Liver (tissue), 9 donors: ENCODE results near the gene FCN3. TPM values are rescaled to one million over a fixed set of nuclear protein-coding genes. Genes with fewer than 3 reads are reported as not detected.

Experiments used
- DNase-seq: peaks from one replicate; pipeline ENCODE4 v3.0.0-alpha.2; 2017; ENCODE audit warnings: low spot score
- H3K27ac ChIP-seq, 2 donors: one replicate each; pipeline ENCODE4 v1.7.0; 2013; ENCODE audit warnings: inconsistent platforms in 2 of 2, low read length in 2 of 2, control low read depth in 1 of 2, low read depth in 1 of 2, mild to moderate bottlenecking in 1 of 2
- H3K27me3 ChIP-seq, 4 donors: one replicate each; pipeline versions ENCODE4 v1.6.1 to v1.7.0; 2013; ENCODE audit warnings: low read length in 3 of 4, inconsistent platforms in 1 of 4, mild to moderate bottlenecking in 1 of 4, moderate library complexity in 1 of 4; ENCODE audit not compliant: control insufficient read depth in 4 of 4, insufficient read depth in 4 of 4
- H3K36me3 ChIP-seq, 4 donors: one replicate each; pipeline versions ENCODE4 v1.6.1 to v1.7.0; 2013; ENCODE audit warnings: low read length in 3 of 4, mild to moderate bottlenecking in 3 of 4, low read depth in 1 of 4, moderate library complexity in 1 of 4; ENCODE audit not compliant: control insufficient read depth in 4 of 4, insufficient read depth in 3 of 4
- H3K4me1 ChIP-seq, 4 donors: one replicate each; pipeline versions ENCODE4 v1.6.1 to v1.7.0; 2013; ENCODE audit warnings: low read length in 3 of 4, mild to moderate bottlenecking in 3 of 4, moderate library complexity in 1 of 4; ENCODE audit not compliant: control insufficient read depth in 4 of 4, insufficient read depth in 4 of 4
- H3K4me3 ChIP-seq, 3 donors: one replicate each; pipeline versions ENCODE4 v1.6.1 to v1.7.0; 2013; ENCODE audit warnings: low read length in 3 of 3, control low read depth in 1 of 3, low read depth in 1 of 3, mild to moderate bottlenecking in 1 of 3
- H3K9ac ChIP-seq, 2 donors: one replicate each; pipeline ENCODE4 v1.7.0; 2013; ENCODE audit warnings: low read length in 2 of 2, mild to moderate bottlenecking in 2 of 2, moderate library complexity in 2 of 2, control low read depth in 1 of 2, low read depth in 1 of 2
- H3K9me3 ChIP-seq, 4 donors: one replicate each; pipeline versions ENCODE4 v1.6.1 to v1.7.0; 2013; ENCODE audit warnings: low read length in 3 of 4; ENCODE audit not compliant: control insufficient read depth in 4 of 4
- ATF3 ChIP-seq: IDR thresholded peaks from 2 replicates; pipeline ENCODE4 v1.6.1; 2016; ENCODE audit warnings: antibody characterized with exemption
- EGR1 ChIP-seq, 2 donors: IDR thresholded peaks; 2 replicates each; pipeline ENCODE4 v1.6.1; 2016 to 2018; ENCODE audit warnings: antibody characterized with exemption in 2 of 2, low read depth in 2 of 2
- FOXA1 ChIP-seq: IDR thresholded peaks from 2 replicates; pipeline ENCODE4 v1.6.1; 2016; ENCODE audit warnings: antibody characterized with exemption
- FOXA2 ChIP-seq: IDR thresholded peaks from 2 replicates; pipeline ENCODE4 v1.6.1; 2016; ENCODE audit warnings: antibody characterized with exemption
- HNF4G ChIP-seq: IDR thresholded peaks from 2 replicates; pipeline ENCODE4 v1.6.1; 2016; ENCODE audit warnings: antibody characterized with exemption
- MAX ChIP-seq: IDR thresholded peaks from 2 replicates; pipeline ENCODE4 v1.6.1; 2016; ENCODE audit warnings: antibody characterized with exemption
- REST ChIP-seq: IDR thresholded peaks from 2 replicates; pipeline ENCODE4 v1.6.1; 2016; ENCODE audit warnings: antibody characterized with exemption, mild to moderate bottlenecking
- YY1 ChIP-seq: IDR thresholded peaks from 2 replicates; pipeline ENCODE4 v1.6.1; 2016; ENCODE audit warnings: antibody characterized with exemption, mild to moderate bottlenecking
- WGBS: extraction: QIAGEN DNeasy Blood & Tissue Kit; methylation state at CpG from one replicate; pipeline ENCODE4 v1.1.7; 2013; 5-methylcytosine and 5-hydroxymethylcytosine counted together
- polyA plus RNA-seq, 2 donors: library from polyadenylated mRNA; stranded (reverse) in 1 of 2; unstranded in 1 of 2; fragments of 200-250 nt in 1 of 2; fragments of >200 nt in 1 of 2; fragmentation: Nextera tagmentation in 1 of 2; extraction: Ambion mirVana in 1 of 2; gene quantifications; one replicate each; pipeline versions ENCODE4 v1.2.1 to v1.2.3, GENCODE V29; 2013 to 2015
- total RNA-seq, 2 donors: library from RNA; depleted of rRNA; stranded (reverse); fragments of >200 nt; gene quantifications; one replicate each; pipeline ENCODE4 v1.2.3, GENCODE V29; 2014
- TF ChIP-seq, protein P1 (sequence below): fragments of 150-350 bp; IDR thresholded peaks from 2 replicates; pipeline ENCODE4 v1.5.1; 2017; ENCODE audit warnings: improper control_type of control experiment, low read depth, low read length; ENCODE audit not compliant: missing input control
- donor health status: healthy.
- donor health status: healthy.
- donor health status: healthy.
- donor health status: healthy.
- donor health status: healthy.

FCN3 gene
- total and polyA plus RNA-seq, 4 donors, result 87.3 to 310 (median 137) TPM

DNA sequence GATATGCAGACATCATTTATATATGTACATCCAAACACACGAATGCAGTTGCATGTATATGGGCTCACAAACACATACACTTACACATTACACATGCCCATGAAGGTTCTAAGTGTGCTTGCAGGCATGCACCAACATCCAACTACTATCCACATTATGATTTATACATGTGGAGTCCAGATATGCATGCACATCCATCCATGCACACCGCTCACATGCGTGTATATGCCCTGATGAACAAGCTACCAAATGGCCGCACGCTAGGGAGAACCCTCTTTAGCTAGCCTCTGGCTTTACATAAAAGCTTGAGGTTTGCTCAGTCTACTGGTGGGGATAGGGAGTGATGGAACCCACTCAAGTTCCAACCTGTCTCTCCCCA lies 26.3 kb upstream of the FCN3 start:
- Histone ChIP-seq H3K27me3 (no peaks in the 10 kb centered on the region), H3K4me1 (peaks cover 0 to 12% (median 2%) of the 10 kb centered on the region in 4 donors), H3K27ac (no peak overlapping the region), H3K9me3 (no peaks in the 10 kb centered on the region), H3K9ac (no peak overlapping the region), H3K36me3 (no peaks in the 10 kb centered on the region), H3K4me3 (no peak overlapping the region)
- no peak for TF ChIP-seq YY1
- no peak for TF ChIP-seq FOXA1
- no peak for TF ChIP-seq MAX
- no peak for TF ChIP-seq EGR1 (IDR thresholded peaks at IDR 0.05; ENCODE audit: low read depth in 2 of 2)
- TF ChIP-seq ATF3, result no peak
- TF ChIP-seq, protein P1, sequence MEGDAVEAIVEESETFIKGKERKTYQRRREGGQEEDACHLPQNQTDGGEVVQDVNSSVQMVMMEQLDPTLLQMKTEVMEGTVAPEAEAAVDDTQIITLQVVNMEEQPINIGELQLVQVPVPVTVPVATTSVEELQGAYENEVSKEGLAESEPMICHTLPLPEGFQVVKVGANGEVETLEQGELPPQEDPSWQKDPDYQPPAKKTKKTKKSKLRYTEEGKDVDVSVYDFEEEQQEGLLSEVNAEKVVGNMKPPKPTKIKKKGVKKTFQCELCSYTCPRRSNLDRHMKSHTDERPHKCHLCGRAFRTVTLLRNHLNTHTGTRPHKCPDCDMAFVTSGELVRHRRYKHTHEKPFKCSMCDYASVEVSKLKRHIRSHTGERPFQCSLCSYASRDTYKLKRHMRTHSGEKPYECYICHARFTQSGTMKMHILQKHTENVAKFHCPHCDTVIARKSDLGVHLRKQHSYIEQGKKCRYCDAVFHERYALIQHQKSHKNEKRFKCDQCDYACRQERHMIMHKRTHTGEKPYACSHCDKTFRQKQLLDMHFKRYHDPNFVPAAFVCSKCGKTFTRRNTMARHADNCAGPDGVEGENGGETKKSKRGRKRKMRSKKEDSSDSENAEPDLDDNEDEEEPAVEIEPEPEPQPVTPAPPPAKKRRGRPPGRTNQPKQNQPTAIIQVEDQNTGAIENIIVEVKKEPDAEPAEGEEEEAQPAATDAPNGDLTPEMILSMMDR, result no peak
- WGBS, result 89% methylated on average over 5 of the region's 5 CpGs
- no peak for DNase-seq

- 43% methylated on average over 13 of the region's 13 CpGs for WGBS
- DNase-seq, result no peak
- no peak for TF ChIP-seq MAX
- TF ChIP-seq YY1, result no peak
- TF ChIP-seq REST, result no peak
- TF ChIP-seq ATF3, result no peak
- no peak for TF ChIP-seq FOXA2
- TF ChIP-seq HNF4G, result no peak
- Histone ChIP-seq H3K36me3 (no peaks in the 10 kb centered on the region), H3K4me3 (no peak overlapping the region), H3K27me3 (no peaks in the 10 kb centered on the region), H3K9ac (no peak overlapping the region), H3K4me1 (peaks cover 0 to 12% (median 2%) of the 10 kb centered on the region in 4 donors), H3K9me3 (no peaks in the 10 kb centered on the region), H3K27ac (no peak overlapping the region)
Measured at GRCh38 chr1:27400082-27400962, 25.7 kb upstream of the FCN3 start.
